Effector CD8-positive, alpha-beta T cell (primary cell): ENCODE data around the gene HK1.
A peak's percentile ranks its signal among the peaks of the same experiment; 100 is the strongest.
"Not testable (repeated sequence)": the region's sequence is repeated elsewhere in the genome, so short reads cannot be mapped to it uniquely, and the experiment has no call there.

Experiments
- DNase-seq: peaks from one replicate; lab custom pipeline; 2025; lab: John Stamatoyannopoulos, UW
- total RNA-seq, 4 experiments: gene quantifications; one replicate each; lab custom pipeline; 2026; lab: John Stamatoyannopoulos, UW

HK1 gene
- total RNA-seq: 145 to 174 (median 162) reads per million in 4 experiments

DNA sequence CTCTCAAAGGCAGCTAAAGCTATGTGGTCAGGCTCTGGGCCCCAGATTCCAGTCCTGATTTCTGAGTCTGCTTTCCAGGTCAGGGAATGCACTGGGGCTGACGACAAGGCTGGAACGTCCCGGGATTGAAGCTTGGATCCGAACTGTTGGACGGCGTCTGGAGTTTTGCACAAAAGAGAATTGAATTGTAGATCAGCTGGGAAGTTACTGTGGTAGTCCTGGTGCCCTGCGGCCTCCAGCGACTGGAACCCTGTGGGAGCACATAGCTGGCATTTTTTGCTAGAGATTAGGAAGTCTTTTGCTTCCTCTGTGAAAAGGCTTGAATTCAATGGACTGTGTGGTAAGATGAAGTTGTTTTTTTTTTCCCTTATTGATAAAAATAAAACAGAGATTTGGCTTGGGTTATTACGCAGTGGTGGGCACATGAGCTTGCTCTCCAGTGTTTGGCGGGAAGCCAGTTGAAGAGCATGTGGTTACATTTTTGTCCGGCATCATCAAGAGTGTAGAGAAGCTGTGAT is at the start of gene HK1:
Gene HK1, plus strand, starts transcription at position 51 of the 518 bp plus-strand sequence.
- DNase-seq: no peak

- DNase-seq: no peak
Measured at GRCh38 chr10:69229616-69229916, 48.7 kb upstream of the HK1 start.

- no peak for DNase-seq
Measured at GRCh38 chr10:69230128-69230527, 48.2 kb upstream of the HK1 start.

DNA sequence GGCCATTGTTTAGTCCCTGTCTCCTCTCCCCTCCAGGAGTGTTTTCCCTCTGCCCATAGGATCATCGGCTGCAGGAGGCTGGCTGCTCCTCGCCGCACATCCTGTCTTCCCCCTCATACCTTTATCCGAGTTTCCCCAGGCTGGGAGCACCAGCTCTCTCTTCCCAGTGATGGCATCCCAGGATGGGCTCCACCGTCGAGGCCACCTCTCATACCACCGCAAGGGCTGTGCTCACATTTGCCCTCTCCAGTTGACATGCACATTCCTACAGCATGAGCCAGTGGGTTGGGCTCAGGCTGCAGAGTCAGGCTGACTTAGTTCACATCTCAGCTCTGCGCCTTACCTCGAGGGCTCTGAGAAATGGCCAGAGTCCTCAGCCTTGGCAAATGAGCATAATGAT is 46.0 kb upstream of the HK1 start:
- DNase-seq: no peak

DNA sequence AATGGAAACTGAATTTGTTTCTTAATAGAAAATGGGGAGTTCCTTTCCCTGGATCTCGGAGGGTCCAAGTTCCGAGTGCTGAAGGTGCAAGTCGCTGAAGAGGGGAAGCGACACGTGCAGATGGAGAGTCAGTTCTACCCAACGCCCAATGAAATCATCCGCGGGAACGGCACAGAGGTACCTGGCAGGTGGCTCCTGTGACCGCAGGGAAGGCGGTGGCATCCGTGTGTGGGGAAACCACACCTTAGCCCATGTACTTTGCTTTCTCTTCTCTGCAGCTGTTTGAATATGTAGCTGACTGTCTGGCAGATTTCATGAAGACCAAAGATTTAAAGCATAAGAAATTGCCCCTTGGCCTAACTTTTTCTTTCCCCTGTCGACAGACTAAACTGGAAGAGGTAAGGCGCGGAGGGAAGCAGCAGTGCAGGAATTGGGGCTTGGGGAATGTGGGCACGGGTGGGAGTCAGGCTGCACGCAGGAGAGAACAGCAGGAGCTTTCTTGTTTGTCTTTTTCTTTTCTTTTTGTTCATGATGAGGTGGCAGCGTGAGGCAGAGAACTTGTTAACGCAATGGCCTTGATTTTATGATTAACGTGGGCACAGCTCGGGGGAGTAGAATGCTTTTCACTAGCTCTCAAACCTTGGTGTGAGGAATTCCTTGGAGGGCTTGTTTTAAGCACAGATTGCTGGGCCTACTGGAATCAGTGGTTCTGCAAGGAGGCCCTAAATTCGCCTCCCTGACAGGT is 45.4 kb upstream of the HK1 start:
- no peak for DNase-seq

GRCh38 chr10:69234447-69234846 is 43.8 kb upstream of the HK1 start:
- DNase-seq: no peak

- DNase-seq: peak; percentile 74
Measured at GRCh38 chr10:69237528-69238159, 40.7 kb upstream of the HK1 start.

- DNase-seq: no peak
Measured at GRCh38 chr10:69239136-69239535, 39.2 kb upstream of the HK1 start.

DNA sequence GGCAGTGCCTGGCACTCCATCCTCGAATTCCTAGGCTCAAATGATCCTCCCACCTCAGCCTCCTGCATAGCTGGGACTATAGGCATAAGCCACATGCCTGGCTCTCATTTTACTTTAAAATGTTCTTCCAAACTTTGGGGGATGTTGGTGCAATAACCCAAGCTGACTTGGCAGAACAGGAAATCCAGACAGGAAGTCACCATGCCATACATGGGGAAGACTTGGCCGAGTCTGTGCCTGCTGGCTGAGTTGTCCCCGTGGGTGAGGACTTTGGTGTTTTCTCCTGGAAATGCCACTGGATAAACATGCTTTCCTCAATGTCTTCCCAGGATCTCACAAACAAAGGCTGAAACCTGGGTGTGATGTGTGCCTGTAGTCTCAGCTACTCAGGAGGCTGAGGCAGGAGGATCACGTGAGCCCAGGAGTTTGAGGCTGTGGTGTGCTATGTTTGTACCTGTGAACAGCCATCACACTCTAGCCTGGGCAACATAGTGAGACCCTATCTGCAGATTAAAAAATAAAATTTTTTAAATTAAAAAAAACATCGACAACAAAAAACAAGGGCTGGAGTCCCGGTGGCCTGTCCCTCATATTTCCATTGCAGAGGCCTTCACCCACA is 38.4 kb upstream of the HK1 start:
- DNase-seq: no peak

DNA sequence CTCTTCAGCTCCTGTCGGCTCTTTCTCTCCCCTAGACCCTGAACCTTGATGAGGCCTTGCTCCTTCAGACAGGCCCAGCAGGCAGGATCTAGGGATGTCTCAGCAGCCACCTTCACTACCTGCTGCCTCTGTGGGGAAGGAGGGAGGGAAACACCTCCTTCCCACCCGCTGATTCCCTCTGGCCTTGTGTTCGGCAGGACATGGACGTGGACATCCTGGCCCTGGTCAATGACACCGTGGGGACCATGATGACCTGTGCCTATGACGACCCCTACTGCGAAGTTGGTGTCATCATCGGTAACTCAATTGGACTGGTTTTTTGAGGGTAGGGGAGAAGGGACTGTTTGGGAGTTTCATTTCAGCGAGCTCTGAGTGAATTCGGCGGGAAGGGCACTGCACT is 37.8 kb upstream of the HK1 start:
- no peak for DNase-seq

GRCh38 chr10:69241575-69241974 is 36.7 kb upstream of the HK1 start:
- no peak for DNase-seq

- no peak for DNase-seq
Measured at GRCh38 chr10:69242040-69242851, 36.0 kb upstream of the HK1 start.

GRCh38 chr10:69242852-69243212 is 35.5 kb upstream of the HK1 start:
- DNase-seq: no peak

DNA sequence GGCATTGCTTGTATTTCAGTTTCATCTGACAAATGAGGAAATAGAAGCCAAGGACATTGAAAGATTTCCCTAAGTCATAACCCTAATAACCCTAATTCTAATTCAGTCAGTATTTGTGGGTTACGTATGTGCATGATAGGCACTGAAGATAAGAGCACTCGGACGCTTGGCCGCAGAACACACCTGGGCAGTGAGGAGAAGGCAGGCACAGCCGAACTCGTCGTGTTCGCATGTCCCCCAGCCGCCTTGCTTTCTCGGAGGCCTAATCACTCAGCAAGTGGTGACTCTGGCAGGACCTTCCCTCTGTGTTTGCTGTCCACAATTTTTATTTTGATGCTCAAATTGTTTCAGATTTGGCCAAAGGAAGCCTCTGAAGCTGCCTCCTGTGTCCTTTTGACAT is 34.5 kb upstream of the HK1 start:
- no peak for DNase-seq

GRCh38 chr10:69246036-69246435 is 32.3 kb upstream of the HK1 start:
- no peak for DNase-seq

DNA sequence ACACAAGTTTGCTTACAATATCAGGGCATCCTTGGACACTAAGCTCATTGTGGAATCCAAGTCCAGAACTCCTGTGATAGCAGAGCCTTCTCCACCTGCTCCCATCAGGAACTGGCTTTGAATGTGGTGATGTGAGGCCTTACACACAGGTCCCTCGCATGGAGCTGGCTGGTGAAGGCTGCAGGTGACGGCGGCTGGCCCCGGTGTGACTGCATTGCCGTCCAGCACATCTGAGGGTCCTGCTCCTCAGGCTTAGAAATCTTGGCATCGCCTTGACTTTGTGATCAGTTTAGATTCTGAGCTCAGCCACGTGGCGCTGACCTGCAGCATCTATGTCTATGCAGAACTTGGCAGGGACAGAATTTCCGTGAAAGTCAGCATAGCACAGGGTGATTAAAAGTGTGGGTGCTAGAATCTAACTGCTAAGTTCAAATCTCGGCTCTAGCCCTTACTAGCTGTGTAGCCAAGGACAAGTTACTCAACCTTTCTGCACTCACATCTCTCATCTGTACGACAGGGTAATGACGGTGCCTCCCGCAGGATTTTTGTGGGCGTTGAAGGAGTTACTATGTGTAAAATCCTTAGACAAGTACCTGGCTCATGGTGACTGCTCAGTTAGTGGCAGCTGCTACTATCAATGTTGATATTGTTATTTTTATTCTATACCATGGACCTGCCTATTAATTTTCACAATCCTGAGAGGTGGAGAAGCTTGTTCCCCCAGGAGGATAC is 31.5 kb upstream of the HK1 start:
- DNase-seq: no peak

DNA sequence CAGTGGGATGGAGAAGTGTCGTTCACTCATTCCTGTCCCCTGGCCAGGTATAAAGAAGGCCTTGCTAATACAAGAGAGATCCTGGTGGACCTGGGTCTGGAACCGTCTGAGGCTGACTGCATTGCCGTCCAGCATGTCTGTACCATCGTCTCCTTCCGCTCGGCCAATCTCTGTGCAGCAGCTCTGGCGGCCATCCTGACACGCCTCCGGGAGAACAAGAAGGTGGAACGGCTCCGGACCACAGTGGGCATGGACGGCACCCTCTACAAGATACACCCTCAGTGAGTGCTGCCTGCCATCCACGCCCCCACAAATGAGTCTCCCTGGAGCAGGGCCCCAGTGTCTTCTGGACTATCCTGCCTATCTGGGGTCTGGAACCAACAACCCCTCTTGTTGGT is 31.0 kb upstream of the HK1 start:
- DNase-seq: no peak

DNA sequence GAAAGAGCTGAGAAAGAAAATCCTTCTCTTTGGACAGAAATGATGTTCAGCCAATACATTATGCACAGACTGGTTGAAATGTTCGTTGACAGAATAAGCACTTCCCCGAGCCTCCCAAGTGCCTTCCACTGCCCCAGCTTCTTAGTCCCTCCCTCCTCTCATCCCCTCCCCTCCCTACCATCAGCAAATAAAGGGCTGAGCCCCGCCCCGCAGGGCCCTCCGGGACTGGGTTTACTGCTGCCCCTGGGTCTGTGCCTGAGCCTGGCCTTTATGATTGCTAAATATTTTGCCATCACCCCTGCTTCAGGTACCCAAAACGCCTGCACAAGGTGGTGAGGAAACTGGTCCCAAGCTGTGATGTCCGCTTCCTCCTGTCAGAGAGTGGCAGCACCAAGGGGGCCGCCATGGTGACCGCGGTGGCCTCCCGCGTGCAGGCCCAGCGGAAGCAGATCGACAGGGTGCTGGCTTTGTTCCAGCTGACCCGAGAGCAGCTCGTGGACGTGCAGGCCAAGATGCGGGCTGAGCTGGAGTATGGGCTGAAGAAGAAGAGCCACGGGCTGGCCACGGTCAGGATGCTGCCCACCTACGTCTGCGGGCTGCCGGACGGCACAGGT is 30.1 kb upstream of the HK1 start:
- no peak for DNase-seq

DNA sequence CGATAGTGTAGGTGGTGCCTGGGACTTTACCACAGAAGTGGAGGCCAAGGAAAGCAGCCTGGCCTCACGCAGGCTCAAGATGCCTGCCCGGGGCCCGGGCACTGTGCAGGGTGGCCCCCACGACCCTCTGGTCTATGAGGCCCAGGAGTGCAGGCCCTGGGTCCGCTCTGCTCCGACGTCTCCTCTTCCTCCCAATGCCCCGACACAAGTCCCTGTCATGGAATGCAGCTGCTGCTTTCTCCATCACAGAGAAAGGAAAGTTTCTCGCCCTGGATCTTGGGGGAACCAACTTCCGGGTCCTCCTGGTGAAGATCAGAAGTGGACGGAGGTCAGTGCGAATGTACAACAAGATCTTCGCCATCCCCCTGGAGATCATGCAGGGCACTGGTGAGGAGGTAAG is 28.3 kb upstream of the HK1 start:
- DNase-seq: no peak

DNA sequence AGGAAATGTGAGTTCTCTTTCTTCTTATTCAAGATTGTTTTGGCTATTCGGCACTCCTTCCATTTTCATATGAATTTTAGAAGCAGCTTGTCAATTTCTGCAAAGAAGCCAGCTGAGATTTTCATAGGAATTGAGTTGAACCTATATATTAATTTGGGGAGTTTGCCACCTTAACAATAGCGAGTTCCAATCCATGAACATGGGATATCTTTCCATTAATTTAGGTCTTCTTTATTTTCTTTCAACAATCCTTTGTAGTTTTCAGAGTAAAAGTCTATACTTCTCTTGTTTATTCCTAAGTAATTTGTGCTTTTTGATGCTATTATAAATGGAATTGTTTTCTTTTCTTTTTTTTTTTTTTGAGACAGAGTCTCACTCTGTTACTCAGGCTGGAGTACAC is 26.9 kb upstream of the HK1 start:
- not testable (repeated sequence) for DNase-seq

- no peak for DNase-seq
Measured at GRCh38 chr10:69253171-69253570, 25.1 kb upstream of the HK1 start.
